ENCODE measurements around the gene MAP3K20.

Gene MAP3K20

GRCh38 chr2:173051463-173052215 is 24.0 kb upstream of the MAP3K20 start:
- DNase-seq (ENCODE audit: low read depth), result no peak

- DNase-seq (ENCODE audit: low read depth), result no peak
Measured at GRCh38 chr2:173053043-173053699, 22.5 kb upstream of the MAP3K20 start.

GRCh38 chr2:173054466-173054865 is 21.2 kb upstream of the MAP3K20 start:
- DNase-seq (ENCODE audit: low read depth), result no peak

DNA sequence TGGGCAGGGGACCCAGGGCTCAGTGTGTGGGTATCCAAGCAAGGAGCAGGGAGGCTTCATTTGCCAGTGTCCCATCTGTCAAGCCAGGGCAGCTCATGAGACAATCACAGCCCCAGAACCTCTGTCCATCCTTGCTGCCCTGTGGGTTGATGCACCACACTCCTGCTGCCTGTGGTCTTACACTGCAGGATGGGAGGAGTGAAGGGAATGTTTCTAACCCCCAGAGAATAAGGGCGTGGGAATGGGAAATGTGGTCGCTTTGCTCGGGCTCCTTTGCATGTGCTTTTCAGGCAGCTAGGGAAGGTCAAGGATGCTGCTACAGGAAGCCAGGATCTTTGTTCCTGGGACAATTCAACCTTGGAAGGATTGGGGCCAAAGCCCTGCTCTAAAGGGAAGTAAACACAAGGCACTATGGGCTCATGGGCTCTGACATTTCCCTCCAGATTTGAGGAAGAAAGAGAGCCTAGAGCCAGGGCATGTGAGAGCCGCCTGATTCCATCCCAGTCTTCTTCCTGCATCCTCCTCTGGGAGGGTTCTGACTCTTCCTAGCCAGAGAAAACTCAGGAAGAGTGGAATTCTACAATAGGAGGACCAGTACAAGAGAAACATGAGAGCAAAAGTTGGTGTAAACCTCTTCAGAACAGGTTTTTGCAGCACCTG is 18.8 kb upstream of the MAP3K20 start:
- DNase-seq (ENCODE audit: low read depth), result no peak

GRCh38 chr2:173058097-173058496 is 17.5 kb upstream of the MAP3K20 start:
- DNase-seq (ENCODE audit: low read depth), result no peak

GRCh38 chr2:173058673-173059072 is 17.0 kb upstream of the MAP3K20 start:
- DNase-seq (ENCODE audit: low read depth), result no peak

GRCh38 chr2:173059292-173059691 is 16.4 kb upstream of the MAP3K20 start:
- DNase-seq (ENCODE audit: low read depth), result no peak

GRCh38 chr2:173059971-173060461 is 15.6 kb upstream of the MAP3K20 start:
- DNase-seq (ENCODE audit: low read depth), result no peak

DNA sequence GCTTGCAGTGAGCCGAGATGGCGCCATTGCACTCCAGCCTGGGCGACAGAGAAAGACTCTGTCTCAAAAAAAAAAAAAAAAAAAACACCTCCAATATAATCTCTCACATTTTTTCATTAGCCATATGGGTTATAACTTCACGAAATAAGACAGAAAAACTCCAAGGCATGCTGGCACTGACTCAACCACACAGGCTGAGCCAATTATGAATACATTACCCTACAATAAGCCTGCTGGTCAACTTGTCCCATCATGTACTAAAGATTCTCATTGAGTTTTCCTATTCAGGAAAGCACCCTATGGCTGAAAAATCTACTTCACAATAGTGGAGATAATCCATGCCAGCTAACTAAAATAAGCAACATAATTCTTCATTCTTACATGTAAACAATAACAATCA is 12.8 kb upstream of the MAP3K20 start:
- no peak for DNase-seq (ENCODE audit: low read depth)

- DNase-seq (ENCODE audit: low read depth), result no peak
Measured at GRCh38 chr2:173064151-173064805, 11.4 kb upstream of the MAP3K20 start.

DNA sequence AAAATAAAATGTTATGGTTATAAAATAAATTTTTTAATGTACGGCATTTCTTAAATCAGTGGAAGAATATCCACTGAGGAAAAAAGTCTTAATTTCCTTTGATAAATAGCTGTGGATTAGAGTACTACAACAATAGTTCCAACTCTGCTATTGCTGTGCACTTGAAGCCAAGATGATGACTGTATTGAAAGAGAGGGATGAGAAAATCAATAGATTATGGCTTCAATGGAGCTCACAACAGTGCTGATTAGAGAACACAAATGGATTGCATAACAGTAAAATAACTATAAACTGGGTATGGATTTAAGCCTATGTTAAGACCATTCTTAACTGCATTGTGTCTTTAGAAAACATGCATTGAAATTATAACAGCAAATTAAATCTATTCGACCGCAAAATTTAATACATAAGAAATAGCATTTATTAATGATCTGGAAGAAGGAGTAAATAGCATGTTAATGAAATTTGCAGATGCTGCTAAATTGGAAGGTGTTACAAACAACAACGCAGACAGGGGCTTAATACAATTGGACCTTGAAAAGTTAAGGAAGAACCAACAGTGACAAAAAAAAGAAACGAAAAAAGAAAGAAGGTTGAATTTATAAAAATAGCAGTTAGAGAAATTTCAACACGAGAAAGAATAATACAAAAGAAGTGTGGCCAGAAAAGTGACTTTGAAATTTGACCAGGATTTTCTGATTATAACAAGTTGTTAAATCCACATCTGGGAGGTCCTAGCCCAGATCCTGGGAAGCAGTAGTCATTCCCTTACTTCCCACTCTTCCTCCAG is 8.6 kb upstream of the MAP3K20 start:
- no peak for DNase-seq (ENCODE audit: low read depth)

DNA sequence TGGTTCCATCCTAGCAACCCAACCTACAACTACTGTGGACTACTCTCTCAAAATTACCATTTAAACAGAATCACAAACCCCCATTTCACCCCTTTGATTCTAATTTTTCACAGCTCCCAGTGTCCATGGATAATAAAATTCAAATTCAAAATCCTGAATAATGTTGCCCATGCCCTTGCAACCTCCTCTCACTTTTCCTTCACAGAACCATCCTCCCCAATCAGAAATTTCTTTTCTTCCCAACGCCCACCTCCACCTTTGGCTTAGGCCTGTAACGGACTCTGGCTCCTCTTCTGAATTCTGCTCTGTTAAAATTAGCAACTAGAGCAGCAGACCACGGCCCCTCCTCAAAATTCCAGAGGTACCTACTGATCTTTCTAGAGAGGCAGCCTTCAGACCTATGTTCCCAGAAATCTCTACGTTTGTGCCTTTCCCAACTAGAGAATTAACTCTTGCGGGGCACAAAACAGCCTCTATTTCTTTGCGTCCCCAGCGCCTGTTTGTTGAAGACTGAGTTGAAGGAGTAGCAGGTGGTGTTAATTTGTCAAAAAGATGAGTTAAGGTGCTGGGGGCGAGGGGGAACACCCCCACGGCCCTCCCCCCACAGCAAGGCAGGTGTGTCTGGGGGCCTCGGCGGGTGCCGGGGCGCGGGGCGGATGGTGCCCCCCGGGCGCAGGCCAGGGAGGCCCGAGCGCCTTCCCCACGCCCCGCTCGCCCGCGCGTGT is 428 bp upstream of the MAP3K20 start:
- DNase-seq (ENCODE audit: low read depth), result no peak

DNA sequence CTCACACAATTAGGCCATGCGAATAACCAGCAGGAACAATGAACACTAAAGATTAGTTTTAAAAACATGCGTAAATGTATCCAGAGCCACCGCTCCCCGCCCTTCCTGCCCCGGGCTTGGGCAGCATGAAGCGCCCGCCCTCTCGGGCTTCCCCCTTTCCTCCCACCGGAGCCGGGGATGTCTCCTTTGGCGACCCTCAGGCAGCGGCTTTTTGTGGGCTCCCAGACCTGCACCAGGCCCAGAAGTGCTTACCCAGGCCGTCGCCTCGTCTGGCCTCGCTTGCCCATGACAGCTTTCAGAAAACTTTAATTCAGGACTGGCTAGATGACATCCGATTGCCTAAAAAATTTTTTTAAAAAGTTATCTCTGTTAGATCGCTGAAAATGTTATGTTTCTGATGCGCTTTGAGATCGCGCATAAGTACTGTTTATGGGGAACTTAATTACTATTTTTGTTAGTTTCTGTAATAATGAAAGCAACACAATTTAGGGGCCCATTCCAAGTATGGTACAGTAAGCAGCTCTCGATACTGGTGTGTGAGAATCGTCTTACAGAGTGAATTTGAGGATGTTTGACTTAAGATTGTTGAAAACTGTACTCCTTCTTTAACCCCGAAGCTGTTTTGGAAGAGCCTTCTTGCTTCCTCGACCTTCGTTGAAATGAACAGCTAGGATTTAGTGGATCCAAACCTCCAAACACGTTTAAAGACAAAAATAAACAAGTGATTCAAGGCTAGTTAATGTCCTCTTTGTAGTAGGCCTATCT is 1.1 kb downstream of the MAP3K20 start:
- no peak for DNase-seq (ENCODE audit: low read depth)

DNA sequence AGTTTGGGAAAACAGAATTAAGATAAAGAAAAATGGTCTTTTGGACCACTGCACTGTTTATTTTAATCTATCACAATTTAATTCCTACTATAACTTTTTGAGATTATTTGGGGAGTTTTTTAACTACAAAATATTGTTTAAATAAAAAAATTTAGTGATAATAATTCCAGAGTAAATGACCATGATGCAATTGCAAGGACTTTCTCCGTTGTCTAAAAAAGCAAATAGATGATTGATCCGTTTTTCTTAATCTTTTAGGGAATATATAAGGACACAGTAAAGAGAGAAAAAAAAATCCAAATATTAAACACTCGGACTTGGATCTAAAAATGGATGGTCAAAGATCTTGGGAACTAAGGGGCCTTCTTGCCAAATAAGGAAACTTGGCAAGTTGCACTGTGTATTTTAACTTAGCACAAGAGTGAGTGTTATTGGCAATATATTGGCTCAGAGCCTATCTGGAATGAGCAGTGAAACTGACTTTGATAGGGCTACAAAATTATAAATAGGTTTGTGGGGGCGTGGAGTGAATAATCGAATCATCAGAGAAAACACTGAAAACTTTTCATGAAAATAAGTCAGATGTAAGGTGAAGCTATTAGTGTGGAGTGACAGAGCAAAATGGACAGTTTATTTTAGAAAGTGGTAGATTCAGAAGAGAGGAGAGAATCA is 2.0 kb downstream of the MAP3K20 start:
- peak; percentile 67 for DNase-seq (ENCODE audit: low read depth)

DNA sequence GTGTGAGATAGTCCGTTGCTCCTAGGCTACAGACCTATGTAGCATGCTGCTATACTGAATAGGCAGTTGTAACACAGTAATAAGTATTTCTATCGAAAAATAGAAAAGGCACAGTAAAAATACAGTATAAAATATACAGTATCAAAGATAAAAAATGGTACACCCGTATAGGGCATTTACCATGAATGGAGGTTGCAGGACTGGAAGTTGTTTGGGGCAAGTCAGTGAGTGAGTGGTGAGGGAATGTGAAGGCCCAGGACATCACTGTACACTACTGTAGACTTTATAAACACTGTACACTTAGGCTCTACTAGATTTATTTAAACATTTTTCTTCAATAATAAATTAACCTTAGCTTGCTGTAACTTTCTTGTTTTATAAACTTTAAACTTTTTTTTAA is 3.5 kb downstream of the MAP3K20 start:
- DNase-seq (ENCODE audit: low read depth), result no peak

DNA sequence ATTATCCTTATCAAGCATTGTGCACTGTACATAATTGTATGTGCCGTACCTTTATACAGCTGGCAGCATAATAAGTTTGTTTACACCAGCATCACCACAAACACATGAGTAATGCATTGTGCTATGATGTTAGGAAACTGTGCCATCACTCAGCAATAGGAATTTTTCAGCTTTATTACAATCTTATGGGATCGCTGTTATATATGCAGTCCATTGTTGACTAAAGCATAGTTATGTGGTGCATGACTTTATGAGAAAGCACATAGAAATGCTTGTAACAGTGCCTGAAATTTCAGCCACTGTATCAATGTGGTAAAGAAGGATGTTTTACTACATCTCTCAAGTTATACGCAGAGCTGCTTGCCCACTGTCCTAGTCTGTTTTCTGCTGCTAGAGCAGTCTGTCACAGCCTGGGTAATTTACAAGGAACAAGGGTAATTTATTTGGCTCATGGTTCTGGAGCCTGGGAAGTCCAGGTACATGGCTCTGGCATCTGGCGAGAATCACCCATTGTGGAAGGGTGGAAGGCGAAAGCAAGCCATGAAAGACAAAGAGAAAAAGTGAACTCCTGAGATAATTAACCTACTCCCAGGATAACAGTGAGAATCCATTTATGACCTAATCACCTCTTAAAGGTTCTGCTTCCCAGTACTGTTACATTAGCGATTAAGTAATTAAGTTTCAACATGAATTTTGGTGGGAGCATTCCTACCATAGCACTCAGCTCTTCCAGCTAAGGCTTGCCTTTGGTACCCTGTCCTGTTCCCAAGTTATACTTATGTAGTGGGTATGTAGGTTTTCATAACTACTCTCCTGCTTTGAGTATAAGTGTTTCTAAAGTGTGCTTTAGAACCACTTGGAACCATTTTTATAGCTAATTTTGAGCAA is 4.6 kb downstream of the MAP3K20 start:
- DNase-seq (ENCODE audit: low read depth), result peak; percentile 97

DNA sequence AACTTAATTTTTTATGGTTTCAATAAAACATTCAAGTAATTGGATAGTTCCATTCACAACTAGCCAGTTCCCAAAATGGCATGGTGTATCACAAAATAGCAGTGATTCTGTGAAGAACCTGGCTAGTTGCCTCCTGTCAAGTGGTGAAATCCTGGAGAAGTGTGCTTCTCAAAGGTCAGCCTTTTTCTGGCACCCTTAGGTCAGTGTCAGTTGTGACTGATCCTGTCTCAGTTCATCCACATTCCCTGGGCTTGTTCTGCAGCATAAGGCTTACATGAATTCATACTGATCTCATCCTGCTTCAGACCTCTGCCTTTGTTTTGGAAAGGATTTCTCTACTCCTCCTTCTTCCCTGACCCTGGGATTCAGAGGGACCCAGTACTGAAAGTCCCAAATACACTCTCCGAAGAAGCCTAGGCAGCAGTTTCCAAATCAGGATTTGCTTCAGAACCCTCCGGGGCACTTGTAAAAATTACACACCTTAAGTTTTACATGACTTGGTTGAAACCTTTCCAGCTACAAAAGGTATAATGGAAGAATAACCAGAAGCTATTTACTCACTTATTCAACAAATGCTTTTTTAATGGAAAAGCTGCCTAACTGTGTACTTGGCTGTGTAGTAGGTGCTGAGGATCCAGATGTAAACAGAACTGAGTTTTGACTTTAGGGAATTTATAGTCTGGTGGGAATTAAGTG is 11.0 kb downstream of the MAP3K20 start:
- no peak for DNase-seq (ENCODE audit: low read depth)

- no peak for DNase-seq (ENCODE audit: low read depth)
Measured at GRCh38 chr2:173087214-173087581, 11.6 kb downstream of the MAP3K20 start.
